ENCODE data around the gene CBX8. TPM values are rescaled to one million over a fixed set of nuclear protein-coding genes. Genes with fewer than 3 reads are reported as not detected.

CBX8 gene
- total and polyA plus RNA-seq, 2 of the 8 experiments (the other 6 are each of a cell fraction or from before 2014, with no cell fraction given): 0.09 to 2.1 TPM

DNA sequence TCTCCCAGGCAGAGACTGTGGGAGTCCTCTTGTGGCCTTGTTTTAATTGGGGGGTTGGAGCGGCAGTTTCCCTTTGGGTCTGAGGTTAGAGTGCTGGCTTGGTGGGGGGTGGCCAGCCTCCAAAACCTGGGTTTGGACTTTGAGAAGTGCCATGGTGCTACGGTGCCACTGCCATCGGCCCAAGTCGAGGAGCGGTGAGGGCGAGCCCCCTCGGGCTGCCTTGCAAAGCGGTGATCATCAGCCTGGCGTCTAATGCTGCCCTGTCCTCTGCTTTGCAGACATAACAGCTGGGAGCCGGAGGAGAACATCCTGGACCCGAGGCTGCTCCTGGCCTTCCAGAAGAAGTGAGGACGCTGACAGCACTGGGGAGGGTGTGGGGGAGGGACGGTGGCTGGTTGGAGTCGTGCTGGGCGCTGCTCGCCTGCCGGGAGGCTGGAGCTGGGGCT is 17.8 kb downstream of the CBX8 start:
- H2AFZ ChIP-seq (ENCODE audit: low read length): no peak overlapping the region
- no peak overlapping the region for H2BK20ac ChIP-seq (ENCODE audit: low read length)
- H3K4me1 ChIP-seq (replicated peaks in 1 of 4; ENCODE audit: control insufficient read depth in 3 of 4, insufficient read depth in 4 of 4, low read length in 3 of 4): peaks cover 4 to 19% (median 15%) of the 10 kb centered on the region in 4 experiments
- peak overlapping the region; percentile 90 to 99 for H3K4me2 ChIP-seq (ENCODE audit: insufficient read depth in 1 of 2, low read depth in 2 of 2, low read length in 2 of 2)
- H3K9me3 ChIP-seq (ENCODE audit: insufficient read depth in 2 of 2, low read depth in 1 of 2, low read length in 1 of 2): no peaks in the 10 kb centered on the region
- peak overlapping the region; percentile 55 to 97 (median 83) for H3K4me3 ChIP-seq (ENCODE audit: extremely low read depth in 1 of 4, insufficient read depth in 2 of 4, low read depth in 3 of 4, low read length in 4 of 4)
- no peak overlapping the region for H3K14ac ChIP-seq (ENCODE audit: insufficient read length)
- H3K23me2 ChIP-seq (ENCODE audit: low read depth, low read length): peaks cover 10% of the 10 kb centered on the region
- peak overlapping the region; percentile 43 for H3K56ac ChIP-seq (replicated peaks; ENCODE audit: insufficient read length, low read depth, low read length)
- CTCF ChIA-PET (ENCODE audit: partially characterized antibody): interaction anchor here (1.0 to 5.9 kb wide), 12 partner anchors 8 to 196 kb away, joined by 3 to 90 read pairs (median 4); partner anchors contain the start of gene CBX4
- 15% methylated on average over 17 of the region's 17 CpGs; no CpG with 5 or more reads in 1 of the 2 experiments for WGBS, 2 experiments (ENCODE audit: extremely low coverage in 1 of 2, insufficient coverage in 1 of 2, insufficient read length in 1 of 2, insufficient replicate concordance in 2 of 2, low coverage in 1 of 2, low lambda C conversion rate in 2 of 2, missing lambda C conversion rate in 1 of 2)
- H2BK12ac ChIP-seq (ENCODE audit: low read depth, low read length): no peak overlapping the region
- H3K9ac ChIP-seq (replicated peaks in 1 of 4; ENCODE audit: extremely low read depth in 1 of 4, low read depth in 3 of 4, low read length in 3 of 4): peak overlapping the region in 3 of 4 experiments; percentile 46 to 86 (median 81); a peak in 6 of 7 replicates
- no peak for DNase-seq (ENCODE audit: low read depth in 1 of 2, low spot score in 2 of 2)
- no peak overlapping the region for H2BK120ac ChIP-seq (replicated peaks; ENCODE audit: low read depth, low read length)
- H3K27ac ChIP-seq (ENCODE audit: low read depth, low read length): no peak overlapping the region
- POLR2A ChIA-PET (ENCODE audit: partially characterized antibody): interaction anchor here (0.7 to 5.2 kb wide), 20 partner anchors 8 to 364 kb away, joined by 3 to 77 read pairs (median 5); partner anchors contain the start of gene CBX8
- H4K20me1 ChIP-seq (replicated peaks in 1 of 2; ENCODE audit: control insufficient read depth in 1 of 2, insufficient read depth in 2 of 2, low read length in 2 of 2): peaks cover 21 to 33% of the 10 kb centered on the region in 2 experiments
- peaks cover 17 to 46% (median 36%) of the 10 kb centered on the region in 4 experiments; a peak in 7 of 8 replicates for H3K36me3 ChIP-seq (ENCODE audit: control insufficient read depth in 2 of 4, insufficient read depth in 4 of 4, low read length in 3 of 4)
- peaks cover 0 to 29% of the 10 kb centered on the region in 2 experiments; a peak in 2 of 4 replicates for H3K79me2 ChIP-seq (ENCODE audit: control insufficient read depth in 1 of 2, insufficient read depth in 2 of 2, low read length in 2 of 2)
- no peaks in the 10 kb centered on the region for H3K27me3 ChIP-seq (replicated peaks in 1 of 4; ENCODE audit: control insufficient read depth in 3 of 4, extremely low read depth in 1 of 4, insufficient read depth in 3 of 4, low read length in 3 of 4)
- H3K23ac ChIP-seq (ENCODE audit: insufficient read length): no peak overlapping the region
- no peak overlapping the region for H4K8ac ChIP-seq (ENCODE audit: extremely low read depth, insufficient read depth, low read length)
- H2AK5ac ChIP-seq (ENCODE audit: low read depth, low read length): peak overlapping the region; percentile 83; the same call in 1 of the 2 replicates
- H4K5ac ChIP-seq (ENCODE audit: insufficient read length, low read depth, low read length): no peak overlapping the region
- FAIRE-seq: no peak
- no peak for TF ChIP-seq SRF (IDR thresholded peaks at IDR 0.05; ENCODE audit: low read depth, low read length)
- TF ChIP-seq, protein P1, sequence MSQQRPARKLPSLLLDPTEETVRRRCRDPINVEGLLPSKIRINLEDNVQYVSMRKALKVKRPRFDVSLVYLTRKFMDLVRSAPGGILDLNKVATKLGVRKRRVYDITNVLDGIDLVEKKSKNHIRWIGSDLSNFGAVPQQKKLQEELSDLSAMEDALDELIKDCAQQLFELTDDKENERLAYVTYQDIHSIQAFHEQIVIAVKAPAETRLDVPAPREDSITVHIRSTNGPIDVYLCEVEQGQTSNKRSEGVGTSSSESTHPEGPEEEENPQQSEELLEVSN (IDR thresholded peaks at IDR 0.05): no peak
- 0 out of 2 replicates have a peak, but pooled peaks have one; percentile 0 for TF ChIP-seq MAX (IDR thresholded peaks at IDR 0.05)
- TF ChIP-seq TAF1 (IDR thresholded peaks at IDR 0.05; ENCODE audit: low read depth, low read length): 0 out of 2 replicates have a peak, but pooled peaks have one; percentile 0
- no peak for TF ChIP-seq TBP (IDR thresholded peaks at IDR 0.05; ENCODE audit: low read depth, low read length)
- no peak for TF ChIP-seq KDM4A (IDR thresholded peaks at IDR 0.05; ENCODE audit: low read depth, low read length, severe bottlenecking)
- TF ChIP-seq SIX5 (IDR thresholded peaks at IDR 0.05; ENCODE audit: low read depth, low read length): no peak
- TF ChIP-seq SAP30 (IDR thresholded peaks at IDR 0.05; ENCODE audit: insufficient read depth, insufficient replicate concordance, low read length): peak; percentile 87
- TF ChIP-seq TAF7 (optimal IDR thresholded peaks at IDR 0.05; ENCODE audit: borderline replicate concordance, low read depth, low read length): no peak
- peaks cover 28% of the 10 kb centered on the region for H3K79me1 ChIP-seq (ENCODE audit: low read depth, low read length)
- no peak overlapping the region for H2BK15ac ChIP-seq (ENCODE audit: low read length)
- 0 out of 2 replicates have a peak overlapping the region, but pooled peaks have one; percentile 21 for H2BK5ac ChIP-seq (ENCODE audit: low read depth, low read length)
- H4K91ac ChIP-seq (replicated peaks; ENCODE audit: insufficient read length, low read length): peak overlapping the region; percentile 17
- H3K18ac ChIP-seq (ENCODE audit: extremely low read depth, low read length): peak overlapping the region; percentile 36; the same call in 1 of the 2 replicates
- H3K4ac ChIP-seq (replicated peaks; ENCODE audit: insufficient read length, low read depth, low read length): no peak overlapping the region

Measured in H1 (cell line).